ENCODE measurements around the gene ASTE1. TPM values are rescaled to one million over a fixed set of nuclear protein-coding genes. Genes with fewer than 3 reads are reported as not detected.
A peak's percentile ranks its signal among the peaks of the same experiment; 100 is the strongest.

Gene ASTE1
- total and polyA plus RNA-seq, 10 of the 15 experiments (the other 5 are each of a cell fraction or from before 2014, with no cell fraction given), result 5.1 to 12.0 (median 8.2) TPM

DNA sequence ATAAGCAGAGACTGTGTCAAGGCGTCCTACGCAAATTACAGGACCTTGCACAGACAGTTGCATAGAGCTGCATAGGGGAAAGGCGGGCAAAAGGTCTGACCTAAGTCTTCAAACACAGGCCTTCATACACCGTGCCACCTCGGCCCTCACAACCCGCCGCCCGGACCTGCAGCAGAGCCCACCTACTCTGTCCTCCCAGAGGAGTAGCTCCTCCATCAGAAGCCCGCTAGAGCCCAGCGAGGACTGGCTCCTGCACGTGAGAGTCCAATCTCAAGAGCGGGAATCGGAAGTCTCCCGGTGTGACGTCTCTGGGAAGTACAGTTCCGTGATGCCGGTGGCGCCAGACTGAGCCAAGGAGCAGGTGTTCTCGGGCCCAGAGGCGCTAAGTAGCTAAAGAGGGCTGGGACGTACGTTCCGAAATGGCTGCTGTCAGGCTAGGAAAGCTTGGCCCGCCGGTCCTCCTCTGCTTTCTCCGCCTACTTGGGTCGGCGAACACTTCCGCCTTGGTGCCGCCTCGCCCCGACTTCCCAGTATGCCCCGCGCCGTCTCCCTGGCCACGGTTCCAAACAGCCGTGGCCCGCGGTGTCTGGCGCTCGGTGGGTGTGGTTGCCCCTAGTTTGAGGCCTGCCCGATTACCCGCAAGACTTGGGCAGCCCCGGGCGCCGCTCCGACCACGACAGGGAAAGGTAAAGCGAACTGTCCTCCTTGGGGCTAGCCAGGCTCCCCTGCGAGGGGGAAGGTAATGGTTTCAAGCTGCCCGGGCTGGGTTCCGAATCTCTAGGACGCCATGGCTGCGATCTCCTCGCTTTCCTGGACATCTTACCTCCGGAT is at the start of gene ASTE1, which contains the start of gene NEK11 (continued):
- TF ChIP-seq, protein P1, sequence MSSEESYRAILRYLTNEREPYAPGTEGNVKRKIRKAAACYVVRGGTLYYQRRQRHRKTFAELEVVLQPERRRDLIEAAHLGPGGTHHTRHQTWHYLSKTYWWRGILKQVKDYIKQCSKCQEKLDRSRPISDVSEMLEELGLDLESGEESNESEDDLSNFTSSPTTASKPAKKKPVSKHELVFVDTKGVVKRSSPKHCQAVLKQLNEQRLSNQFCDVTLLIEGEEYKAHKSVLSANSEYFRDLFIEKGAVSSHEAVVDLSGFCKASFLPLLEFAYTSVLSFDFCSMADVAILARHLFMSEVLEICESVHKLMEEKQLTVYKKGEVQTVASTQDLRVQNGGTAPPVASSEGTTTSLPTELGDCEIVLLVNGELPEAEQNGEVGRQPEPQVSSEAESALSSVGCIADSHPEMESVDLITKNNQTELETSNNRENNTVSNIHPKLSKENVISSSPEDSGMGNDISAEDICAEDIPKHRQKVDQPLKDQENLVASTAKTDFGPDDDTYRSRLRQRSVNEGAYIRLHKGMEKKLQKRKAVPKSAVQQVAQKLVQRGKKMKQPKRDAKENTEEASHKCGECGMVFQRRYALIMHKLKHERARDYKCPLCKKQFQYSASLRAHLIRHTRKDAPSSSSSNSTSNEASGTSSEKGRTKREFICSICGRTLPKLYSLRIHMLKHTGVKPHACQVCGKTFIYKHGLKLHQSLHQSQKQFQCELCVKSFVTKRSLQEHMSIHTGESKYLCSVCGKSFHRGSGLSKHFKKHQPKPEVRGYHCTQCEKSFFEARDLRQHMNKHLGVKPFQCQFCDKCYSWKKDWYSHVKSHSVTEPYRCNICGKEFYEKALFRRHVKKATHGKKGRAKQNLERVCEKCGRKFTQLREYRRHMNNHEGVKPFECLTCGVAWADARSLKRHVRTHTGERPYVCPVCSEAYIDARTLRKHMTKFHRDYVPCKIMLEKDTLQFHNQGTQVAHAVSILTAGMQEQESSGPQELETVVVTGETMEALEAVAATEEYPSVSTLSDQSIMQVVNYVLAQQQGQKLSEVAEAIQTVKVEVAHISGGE (CRISPR knock-in tag; IDR thresholded peaks at IDR 0.05), result no peak
- peak; percentile 86 to 96 for TF ChIP-seq BHLHE40 (IDR thresholded peaks at IDR 0.05; ENCODE audit: borderline replicate concordance in 1 of 2, low read depth in 2 of 2, low read length in 1 of 2)
- peak; percentile 51; the same call in 1 of the 2 replicates for TF ChIP-seq MAX (IDR thresholded peaks at IDR 0.05; ENCODE audit: low read depth, low read length)
- TF ChIP-seq, protein P2, sequence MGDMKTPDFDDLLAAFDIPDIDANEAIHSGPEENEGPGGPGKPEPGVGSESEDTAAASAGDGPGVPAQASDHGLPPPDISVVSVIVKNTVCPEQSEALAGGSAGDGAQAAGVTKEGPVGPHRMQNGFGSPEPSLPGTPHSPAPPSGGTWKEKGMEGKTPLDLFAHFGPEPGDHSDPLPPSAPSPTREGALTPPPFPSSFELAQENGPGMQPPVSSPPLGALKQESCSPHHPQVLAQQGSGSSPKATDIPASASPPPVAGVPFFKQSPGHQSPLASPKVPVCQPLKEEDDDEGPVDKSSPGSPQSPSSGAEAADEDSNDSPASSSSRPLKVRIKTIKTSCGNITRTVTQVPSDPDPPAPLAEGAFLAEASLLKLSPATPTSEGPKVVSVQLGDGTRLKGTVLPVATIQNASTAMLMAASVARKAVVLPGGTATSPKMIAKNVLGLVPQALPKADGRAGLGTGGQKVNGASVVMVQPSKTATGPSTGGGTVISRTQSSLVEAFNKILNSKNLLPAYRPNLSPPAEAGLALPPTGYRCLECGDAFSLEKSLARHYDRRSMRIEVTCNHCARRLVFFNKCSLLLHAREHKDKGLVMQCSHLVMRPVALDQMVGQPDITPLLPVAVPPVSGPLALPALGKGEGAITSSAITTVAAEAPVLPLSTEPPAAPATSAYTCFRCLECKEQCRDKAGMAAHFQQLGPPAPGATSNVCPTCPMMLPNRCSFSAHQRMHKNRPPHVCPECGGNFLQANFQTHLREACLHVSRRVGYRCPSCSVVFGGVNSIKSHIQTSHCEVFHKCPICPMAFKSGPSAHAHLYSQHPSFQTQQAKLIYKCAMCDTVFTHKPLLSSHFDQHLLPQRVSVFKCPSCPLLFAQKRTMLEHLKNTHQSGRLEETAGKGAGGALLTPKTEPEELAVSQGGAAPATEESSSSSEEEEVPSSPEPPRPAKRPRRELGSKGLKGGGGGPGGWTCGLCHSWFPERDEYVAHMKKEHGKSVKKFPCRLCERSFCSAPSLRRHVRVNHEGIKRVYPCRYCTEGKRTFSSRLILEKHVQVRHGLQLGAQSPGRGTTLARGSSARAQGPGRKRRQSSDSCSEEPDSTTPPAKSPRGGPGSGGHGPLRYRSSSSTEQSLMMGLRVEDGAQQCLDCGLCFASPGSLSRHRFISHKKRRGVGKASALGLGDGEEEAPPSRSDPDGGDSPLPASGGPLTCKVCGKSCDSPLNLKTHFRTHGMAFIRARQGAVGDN (IDR thresholded peaks at IDR 0.05), result peak; percentile 90
- TF ChIP-seq ZNF622 (IDR thresholded peaks at IDR 0.05), result no peak
- no peak for TF ChIP-seq MYB (IDR thresholded peaks at IDR 0.05; ENCODE audit: borderline replicate concordance, low read depth, low read length)
- TF ChIP-seq TARDBP (IDR thresholded peaks at IDR 0.05; ENCODE audit: borderline replicate concordance), result peak; percentile 66; the same call in 1 of the 2 replicates
- TF ChIP-seq PKNOX1 (IDR thresholded peaks at IDR 0.05), result no peak
- TF ChIP-seq POLR2AphosphoS2 (IDR thresholded peaks at IDR 0.05; ENCODE audit: low read depth, low read length), result peak; percentile 87; the same call in 1 of the 2 replicates
- TF ChIP-seq, protein P3, sequence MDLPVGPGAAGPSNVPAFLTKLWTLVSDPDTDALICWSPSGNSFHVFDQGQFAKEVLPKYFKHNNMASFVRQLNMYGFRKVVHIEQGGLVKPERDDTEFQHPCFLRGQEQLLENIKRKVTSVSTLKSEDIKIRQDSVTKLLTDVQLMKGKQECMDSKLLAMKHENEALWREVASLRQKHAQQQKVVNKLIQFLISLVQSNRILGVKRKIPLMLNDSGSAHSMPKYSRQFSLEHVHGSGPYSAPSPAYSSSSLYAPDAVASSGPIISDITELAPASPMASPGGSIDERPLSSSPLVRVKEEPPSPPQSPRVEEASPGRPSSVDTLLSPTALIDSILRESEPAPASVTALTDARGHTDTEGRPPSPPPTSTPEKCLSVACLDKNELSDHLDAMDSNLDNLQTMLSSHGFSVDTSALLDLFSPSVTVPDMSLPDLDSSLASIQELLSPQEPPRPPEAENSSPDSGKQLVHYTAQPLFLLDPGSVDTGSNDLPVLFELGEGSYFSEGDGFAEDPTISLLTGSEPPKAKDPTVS (IDR thresholded peaks at IDR 0.05; ENCODE audit: low read depth, low read length), result no peak
- TF ChIP-seq, protein P4, sequence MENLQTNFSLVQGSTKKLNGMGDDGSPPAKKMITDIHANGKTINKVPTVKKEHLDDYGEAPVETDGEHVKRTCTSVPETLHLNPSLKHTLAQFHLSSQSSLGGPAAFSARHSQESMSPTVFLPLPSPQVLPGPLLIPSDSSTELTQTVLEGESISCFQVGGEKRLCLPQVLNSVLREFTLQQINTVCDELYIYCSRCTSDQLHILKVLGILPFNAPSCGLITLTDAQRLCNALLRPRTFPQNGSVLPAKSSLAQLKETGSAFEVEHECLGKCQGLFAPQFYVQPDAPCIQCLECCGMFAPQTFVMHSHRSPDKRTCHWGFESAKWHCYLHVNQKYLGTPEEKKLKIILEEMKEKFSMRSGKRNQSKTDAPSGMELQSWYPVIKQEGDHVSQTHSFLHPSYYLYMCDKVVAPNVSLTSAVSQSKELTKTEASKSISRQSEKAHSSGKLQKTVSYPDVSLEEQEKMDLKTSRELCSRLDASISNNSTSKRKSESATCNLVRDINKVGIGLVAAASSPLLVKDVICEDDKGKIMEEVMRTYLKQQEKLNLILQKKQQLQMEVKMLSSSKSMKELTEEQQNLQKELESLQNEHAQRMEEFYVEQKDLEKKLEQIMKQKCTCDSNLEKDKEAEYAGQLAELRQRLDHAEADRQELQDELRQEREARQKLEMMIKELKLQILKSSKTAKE (IDR thresholded peaks at IDR 0.05; ENCODE audit: low read depth, poor library complexity, severe bottlenecking), result no peak
- no peak for TF ChIP-seq SUZ12 (IDR thresholded peaks at IDR 0.05; ENCODE audit: unreplicated experiment)
- TF ChIP-seq ZNF207 (IDR thresholded peaks at IDR 0.05; ENCODE audit: borderline replicate concordance), result no peak
- TF ChIP-seq IRF4 (IDR thresholded peaks at IDR 0.05; ENCODE audit: low read depth, low read length), result 0 out of 2 replicates have a peak, but pooled peaks have one; percentile 9
- peak; percentile 27; the same call in 1 of the 2 replicates for TF ChIP-seq RUNX3 (IDR thresholded peaks at IDR 0.05; ENCODE audit: low read length)

All from GM12878 (cell line).